HEK293T (cell line): ENCODE results near the gene KLRG1.

ENCODE experiments used
- BHLHE40 ChIP-seq: fragments of 450-650 bp; IDR thresholded peaks from 2 replicates; pipeline ENCODE4 v1.6.1; 2016; ENCODE audit warnings: mild to moderate bottlenecking, moderate library complexity, borderline replicate concordance
- CTBP1 ChIP-seq: fragments of 450-650 bp; IDR thresholded peaks from 2 replicates; pipeline ENCODE4 v1.6.1; 2016; ENCODE audit warnings: borderline replicate concordance
- HDGF ChIP-seq: fragments of 450-650 bp; IDR thresholded peaks from 2 replicates; pipeline ENCODE4 v1.6.1; 2017; ENCODE audit warnings: antibody characterized with exemption, borderline replicate concordance
- SP1 ChIP-seq: fragments of 450-650 bp; IDR thresholded peaks from 2 replicates; pipeline ENCODE4 v1.6.1; 2017
- ZNF384 ChIP-seq: fragments of 450-650 bp; IDR thresholded peaks from 2 replicates; pipeline ENCODE4 v1.6.1; 2016

DNA sequence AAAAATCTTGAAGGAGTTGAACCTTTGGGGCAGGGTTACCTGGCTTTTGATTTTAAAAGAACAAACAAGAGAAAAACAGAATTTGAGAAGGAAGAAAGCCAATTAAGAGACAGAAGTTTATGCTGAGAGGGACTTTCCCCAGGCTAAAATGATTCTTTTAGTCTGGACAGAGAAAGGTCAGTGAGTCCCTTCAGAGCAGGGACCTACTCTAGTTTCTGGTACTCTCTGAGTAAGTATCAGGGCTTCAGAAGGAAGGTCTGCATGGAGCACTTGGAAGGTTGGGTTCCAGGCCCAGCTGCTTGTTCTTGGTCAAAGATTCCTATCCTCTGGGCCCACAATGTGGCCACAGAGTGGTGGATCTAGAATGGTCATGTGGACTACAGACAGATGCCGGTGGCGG lies 59.6 kb downstream of the KLRG1 start:
- TF ChIP-seq ZNF384 = no peak
- TF ChIP-seq CTBP1 = no peak
- TF ChIP-seq HDGF = no peak
- no peak for TF ChIP-seq SP1
- no peak for TF ChIP-seq BHLHE40
